ENCODE measurements around the gene SWT1. TPM values are rescaled to one million over a fixed set of nuclear protein-coding genes. Genes with fewer than 3 reads are reported as not detected.
A peak's percentile ranks its signal among the peaks of the same experiment; 100 is the strongest.
"Not testable (repeated sequence)": the region's sequence is repeated elsewhere in the genome, so short reads cannot be mapped to it uniquely, and the experiment has no call there.

The SWT1 gene
- total RNA-seq, 2 experiments from 2014 or later = 2.2 to 2.4 TPM

- peaks cover 2% of the 10 kb centered on the region for H3K9me3 Mint-ChIP-seq (ENCODE audit: low read depth)
- no peak overlapping the region for H3K27ac Mint-ChIP-seq
- H3K27me3 Mint-ChIP-seq = no peaks in the 10 kb centered on the region
- no peak for ATAC-seq
- H3K4me3 Mint-ChIP-seq = no peak overlapping the region
- no peak for DNase-seq
- H3K4me1 Mint-ChIP-seq = peaks cover 10% of the 10 kb centered on the region
- CTCF ChIA-PET = interaction anchor here (0.7 to 2.0 kb wide), 8 partner anchors 11 to 456 kb away, joined by 3 to 12 read pairs (median 3); no protein-coding TSS in a partner anchor
- H3K36me3 Mint-ChIP-seq = peaks cover 2% of the 10 kb centered on the region
Measured at GRCh38 chr1:185238447-185238846, 81.5 kb downstream of the SWT1 start.

GRCh38 chr1:185239861-185240260 lies 82.9 kb downstream of the SWT1 start:
- DNase-seq (no peak), ATAC-seq (no peak)
- CTCF ChIA-PET = interaction anchor here (0.8 to 2.0 kb wide), 3 partner anchors 70 to 441 kb away, joined by 3 to 12 read pairs (median 5); no protein-coding TSS in a partner anchor
- Mint-ChIP-seq H3K36me3 (peaks cover 2% of the 10 kb centered on the region), H3K27me3 (no peaks in the 10 kb centered on the region), H3K9me3 (ENCODE audit: low read depth) (peaks cover 2% of the 10 kb centered on the region), H3K27ac (peak overlapping the region; percentile 46), H3K4me1 (peaks cover 10% of the 10 kb centered on the region), H3K4me3 (no peak overlapping the region)

DNA sequence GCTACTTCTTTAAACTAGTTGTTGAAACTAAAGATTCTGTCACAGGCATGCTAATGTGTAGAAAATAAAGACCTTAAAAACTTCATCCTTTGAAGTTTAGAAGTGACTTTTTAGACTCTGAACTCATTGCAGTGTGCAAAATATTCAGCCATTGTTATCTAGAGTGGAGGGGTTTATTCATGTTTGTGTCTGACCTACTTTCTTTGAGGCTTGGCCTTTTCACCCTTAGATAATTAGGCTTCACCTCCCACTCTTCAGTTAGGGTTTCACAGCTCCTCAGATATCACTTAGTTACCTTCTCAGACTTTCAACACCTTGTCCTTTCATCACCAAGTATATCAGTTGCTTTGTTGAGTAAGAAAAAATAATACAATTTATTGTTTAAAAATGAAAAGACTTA lies 84.2 kb downstream of the SWT1 start:
- Mint-ChIP-seq H3K36me3 (peaks cover 2% of the 10 kb centered on the region), H3K27ac (no peak overlapping the region), H3K4me3 (no peak overlapping the region), H3K9me3 (ENCODE audit: low read depth) (peaks cover 2% of the 10 kb centered on the region), H3K4me1 (peaks cover 10% of the 10 kb centered on the region), H3K27me3 (no peaks in the 10 kb centered on the region)
- CTCF ChIA-PET = interaction anchor here (1.0 to 1.9 kb wide), 2 partner anchors 71 to 440 kb away, joined by 3 to 5 read pairs; no protein-coding TSS in a partner anchor
- DNase-seq (no peak), ATAC-seq (no peak)

DNA sequence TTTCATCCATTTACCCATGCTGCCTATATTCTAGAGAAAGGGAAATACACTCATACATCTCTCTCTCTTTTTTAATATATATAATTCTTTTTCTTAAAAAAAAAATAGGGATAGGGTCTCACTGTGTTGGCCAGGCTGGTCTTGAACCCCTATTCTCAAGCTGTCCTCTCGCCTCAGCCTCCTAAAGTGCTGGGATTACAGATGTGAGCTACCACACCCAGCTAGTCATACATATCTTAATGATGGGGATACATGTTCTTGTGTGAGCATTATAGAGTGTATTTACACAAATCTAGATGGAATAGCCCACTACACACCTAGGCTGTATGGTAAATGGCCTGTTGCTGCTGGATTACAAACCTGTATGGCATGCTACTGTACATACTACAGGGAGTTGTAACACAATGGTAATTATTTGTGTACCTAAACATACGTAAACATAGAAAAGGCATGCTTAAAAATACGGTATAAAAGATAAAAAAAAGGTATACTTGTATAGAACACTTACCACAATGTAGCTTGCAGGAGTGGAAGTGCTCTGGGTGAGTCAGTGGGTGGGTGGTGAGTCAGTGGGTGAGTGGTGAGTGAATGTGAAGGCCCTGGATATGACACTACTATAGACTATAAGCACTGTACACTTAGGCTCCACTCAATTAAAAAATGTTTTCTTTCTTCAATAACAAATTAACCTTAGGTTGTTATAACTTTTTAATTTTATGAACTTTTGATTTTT lies 87.2 kb downstream of the SWT1 start:
- Mint-ChIP-seq H3K9me3 (ENCODE audit: low read depth) (no peaks in the 10 kb centered on the region), H3K36me3 (no peaks in the 10 kb centered on the region), H3K4me3 (no peak overlapping the region), H3K27me3 (no peaks in the 10 kb centered on the region), H3K4me1 (peaks cover 5% of the 10 kb centered on the region), H3K27ac (no peak overlapping the region)
- ATAC-seq (peak; percentile 76), DNase-seq (peak; percentile 53)
- CTCF ChIA-PET = interaction anchor here (0.9 kb wide), 2 partner anchors 437 to 450 kb away, joined by 3 read pairs; no protein-coding TSS in a partner anchor

GRCh38 chr1:185245466-185245865 lies 88.5 kb downstream of the SWT1 start:
- Mint-ChIP-seq H3K4me3 (no peak overlapping the region), H3K36me3 (no peaks in the 10 kb centered on the region), H3K9me3 (ENCODE audit: low read depth) (no peaks in the 10 kb centered on the region), H3K4me1 (peaks cover 1% of the 10 kb centered on the region), H3K27me3 (no peaks in the 10 kb centered on the region), H3K27ac (no peak overlapping the region)
- ATAC-seq (no peak), DNase-seq (no peak)
- CTCF ChIA-PET = no interaction called here

DNA sequence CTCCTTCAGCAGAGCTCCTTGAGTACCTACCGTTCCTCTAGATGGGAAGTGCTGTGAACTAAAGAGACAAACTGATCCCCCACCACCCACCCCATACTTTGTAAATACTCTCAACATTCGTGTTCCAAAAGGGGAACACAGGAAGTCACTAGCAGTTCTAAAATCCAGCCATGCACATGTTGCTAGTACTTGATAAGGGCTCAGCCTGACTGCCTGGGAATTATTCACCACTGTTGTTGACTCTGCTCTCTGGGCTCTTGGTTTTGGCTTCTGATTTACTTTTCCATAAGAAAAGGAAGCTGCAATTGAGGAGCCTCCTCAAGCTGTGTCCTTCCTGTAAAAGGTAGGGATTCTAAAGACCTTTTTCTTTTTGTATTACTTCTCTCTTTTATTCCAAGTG lies 92.6 kb downstream of the SWT1 start:
- H3K4me3 Mint-ChIP-seq = no peak overlapping the region
- CTCF ChIA-PET = interaction anchor here (0.7 to 2.3 kb wide), 2 partner anchors 11 to 79 kb away, joined by 3 to 5 read pairs; no protein-coding TSS in a partner anchor
- no peaks in the 10 kb centered on the region for H3K27me3 Mint-ChIP-seq
- DNase-seq (no peak), ATAC-seq (no peak)
- H3K4me1 Mint-ChIP-seq = no peaks in the 10 kb centered on the region
- H3K36me3 Mint-ChIP-seq = no peaks in the 10 kb centered on the region
- no peaks in the 10 kb centered on the region for H3K9me3 Mint-ChIP-seq (ENCODE audit: low read depth)
- no peak overlapping the region for H3K27ac Mint-ChIP-seq

DNA sequence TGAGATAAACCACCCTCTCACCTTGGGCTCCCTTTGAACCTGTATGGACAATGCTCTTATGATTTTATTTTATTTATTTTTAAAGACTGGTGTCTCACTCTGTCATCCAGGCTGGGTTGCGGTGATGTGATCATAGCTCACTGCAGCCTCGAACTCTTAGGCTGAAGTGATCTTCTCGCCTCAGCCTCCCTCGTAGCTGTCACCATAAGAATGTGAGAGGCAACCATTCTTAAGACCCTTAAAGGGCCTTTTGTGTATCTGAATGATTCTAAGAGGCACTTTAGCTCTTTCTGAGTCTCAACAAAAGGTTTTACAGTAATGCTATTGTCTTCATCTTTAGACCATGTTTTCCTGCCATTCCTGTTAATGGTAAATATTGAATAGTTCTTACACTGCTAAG lies 93.1 kb downstream of the SWT1 start:
- H3K4me3 Mint-ChIP-seq = no peak overlapping the region

DNA sequence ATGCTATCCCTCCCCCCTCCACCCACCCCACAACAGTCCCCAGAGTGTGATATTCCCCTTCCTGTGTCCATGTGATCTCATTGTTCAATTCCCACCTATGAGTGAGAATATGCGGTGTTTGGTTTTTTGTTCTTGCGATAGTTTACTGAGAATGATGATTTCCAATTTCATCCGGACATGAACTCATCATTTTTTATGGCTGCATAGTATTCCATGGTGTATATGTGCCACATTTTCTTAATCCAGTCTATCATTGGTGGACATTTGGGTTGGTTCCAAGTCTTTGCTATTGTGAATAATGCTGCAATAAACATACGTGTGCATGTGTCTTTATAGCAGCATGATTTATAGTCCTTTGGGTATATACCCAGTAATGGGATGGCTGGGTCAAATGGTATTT lies 95.0 kb downstream of the SWT1 start:
- H3K27ac Mint-ChIP-seq; ATAC-seq; H3K4me3 Mint-ChIP-seq; H3K27me3 Mint-ChIP-seq; H3K9me3 Mint-ChIP-seq (ENCODE audit: low read depth); H3K36me3 Mint-ChIP-seq; H3K4me1 Mint-ChIP-seq; DNase-seq: not testable (repeated sequence)
- CTCF ChIA-PET = interaction anchor here (2.3 kb wide), 1 partner anchor 82 kb away, joined by 5 read pairs; no protein-coding TSS in a partner anchor

More for the DNA sequence above, 93.1 kb downstream of the SWT1 start:
- ATAC-seq (no peak), DNase-seq (no peak)
- Mint-ChIP-seq H3K4me1 (no peaks in the 10 kb centered on the region), H3K27ac (no peak overlapping the region), H3K36me3 (peaks cover 1% of the 10 kb centered on the region), H3K27me3 (no peaks in the 10 kb centered on the region), H3K9me3 (ENCODE audit: low read depth) (no peaks in the 10 kb centered on the region)
- CTCF ChIA-PET = interaction anchor here (2.3 kb wide), 1 partner anchor 80 kb away, joined by 5 read pairs; no protein-coding TSS in a partner anchor

- H3K36me3 Mint-ChIP-seq; H3K27me3 Mint-ChIP-seq; H3K9me3 Mint-ChIP-seq (ENCODE audit: low read depth); CTCF ChIA-PET; H3K27ac Mint-ChIP-seq; H3K4me3 Mint-ChIP-seq; ATAC-seq; DNase-seq; H3K4me1 Mint-ChIP-seq: not testable (repeated sequence)
Measured at GRCh38 chr1:185252404-185252803, 95.4 kb downstream of the SWT1 start.

GRCh38 chr1:185255595-185255994 lies 98.6 kb downstream of the SWT1 start:
- H3K9me3 Mint-ChIP-seq (ENCODE audit: low read depth); H3K4me1 Mint-ChIP-seq; ATAC-seq; H3K4me3 Mint-ChIP-seq; H3K27me3 Mint-ChIP-seq; H3K27ac Mint-ChIP-seq; CTCF ChIA-PET; H3K36me3 Mint-ChIP-seq; DNase-seq: not testable (repeated sequence)

- H3K4me3 Mint-ChIP-seq; ATAC-seq; H3K9me3 Mint-ChIP-seq (ENCODE audit: low read depth); H3K4me1 Mint-ChIP-seq; H3K27ac Mint-ChIP-seq; CTCF ChIA-PET; DNase-seq; H3K27me3 Mint-ChIP-seq; H3K36me3 Mint-ChIP-seq: not testable (repeated sequence)
Measured at GRCh38 chr1:185257116-185257949, 100.4 kb downstream of the SWT1 start.

DNA sequence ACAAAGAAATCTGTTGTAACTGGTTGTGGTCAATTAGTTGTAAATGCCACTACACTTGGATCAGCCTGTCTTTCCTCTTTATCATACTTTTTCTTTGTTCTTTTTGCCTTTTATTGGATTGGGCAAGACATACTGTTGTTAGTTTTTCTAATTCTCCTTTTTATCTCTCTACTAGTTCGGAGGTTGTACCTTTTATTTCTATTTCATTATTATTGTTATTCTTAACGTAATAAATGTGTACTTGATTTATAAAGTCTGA lies 100.9 kb downstream of the SWT1 start:
- Mint-ChIP-seq H3K27ac (no peak overlapping the region), H3K36me3 (peaks cover 1% of the 10 kb centered on the region), H3K9me3 (ENCODE audit: low read depth) (no peaks in the 10 kb centered on the region), H3K4me1 (peaks cover 4% of the 10 kb centered on the region), H3K27me3 (no peaks in the 10 kb centered on the region), H3K4me3 (no peak overlapping the region)
- DNase-seq (no peak), ATAC-seq (no peak)
- CTCF ChIA-PET = no interaction called here

- ATAC-seq (no peak), DNase-seq (no peak)
- Mint-ChIP-seq H3K4me3 (no peak overlapping the region), H3K27ac (no peak overlapping the region), H3K27me3 (no peaks in the 10 kb centered on the region), H3K36me3 (peaks cover 1% of the 10 kb centered on the region), H3K9me3 (ENCODE audit: low read depth) (no peaks in the 10 kb centered on the region), H3K4me1 (peaks cover 4% of the 10 kb centered on the region)
- CTCF ChIA-PET = no interaction called here
Measured at GRCh38 chr1:185258676-185259075, 101.7 kb downstream of the SWT1 start.

DNA sequence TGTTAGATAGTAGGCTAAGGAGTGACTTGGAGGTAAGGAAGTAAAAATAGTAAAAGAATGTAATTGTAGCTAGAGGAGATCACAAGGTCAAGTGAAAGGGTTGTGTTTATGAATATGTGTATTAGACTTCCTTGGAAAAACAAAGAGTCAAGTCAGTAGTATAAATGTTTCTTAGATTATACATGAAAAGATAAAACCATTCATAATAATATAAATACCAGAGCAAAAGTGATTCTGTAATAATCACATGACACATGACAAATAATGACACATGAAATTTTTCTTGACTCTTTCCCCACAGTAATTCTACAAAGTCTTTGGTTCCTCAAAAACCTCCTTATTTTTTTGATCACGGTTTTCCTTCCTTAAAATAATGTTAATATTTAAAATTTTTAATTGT lies 103.6 kb downstream of the SWT1 start:
- no peak overlapping the region for H3K27ac Mint-ChIP-seq
- no peaks in the 10 kb centered on the region for H3K9me3 Mint-ChIP-seq (ENCODE audit: low read depth)
- no peak for DNase-seq
- peaks cover 4% of the 10 kb centered on the region for H3K4me1 Mint-ChIP-seq
- H3K36me3 Mint-ChIP-seq = no peaks in the 10 kb centered on the region
- no peak overlapping the region for H3K4me3 Mint-ChIP-seq
- H3K27me3 Mint-ChIP-seq = no peaks in the 10 kb centered on the region
- no peak for ATAC-seq
- CTCF ChIA-PET = no interaction called here

Measured in activated CD8-positive, alpha-beta memory T cell treated with anti-CD3 and anti-CD28 coated beads, Interleukin-2, amount 10 ng/mL, durations not matched to agents 7 days and 5 days (primary cell).